ENCODE data around the gene MALSU1. TPM values are rescaled to one million over a fixed set of nuclear protein-coding genes. Genes with fewer than 3 reads are reported as not detected.

The MALSU1 gene
- 73.8 to 98.3 TPM (median 88.2 TPM) in 5 replicates for total RNA-seq (2022; extraction: Qiagen RNA extraction)

DNA sequence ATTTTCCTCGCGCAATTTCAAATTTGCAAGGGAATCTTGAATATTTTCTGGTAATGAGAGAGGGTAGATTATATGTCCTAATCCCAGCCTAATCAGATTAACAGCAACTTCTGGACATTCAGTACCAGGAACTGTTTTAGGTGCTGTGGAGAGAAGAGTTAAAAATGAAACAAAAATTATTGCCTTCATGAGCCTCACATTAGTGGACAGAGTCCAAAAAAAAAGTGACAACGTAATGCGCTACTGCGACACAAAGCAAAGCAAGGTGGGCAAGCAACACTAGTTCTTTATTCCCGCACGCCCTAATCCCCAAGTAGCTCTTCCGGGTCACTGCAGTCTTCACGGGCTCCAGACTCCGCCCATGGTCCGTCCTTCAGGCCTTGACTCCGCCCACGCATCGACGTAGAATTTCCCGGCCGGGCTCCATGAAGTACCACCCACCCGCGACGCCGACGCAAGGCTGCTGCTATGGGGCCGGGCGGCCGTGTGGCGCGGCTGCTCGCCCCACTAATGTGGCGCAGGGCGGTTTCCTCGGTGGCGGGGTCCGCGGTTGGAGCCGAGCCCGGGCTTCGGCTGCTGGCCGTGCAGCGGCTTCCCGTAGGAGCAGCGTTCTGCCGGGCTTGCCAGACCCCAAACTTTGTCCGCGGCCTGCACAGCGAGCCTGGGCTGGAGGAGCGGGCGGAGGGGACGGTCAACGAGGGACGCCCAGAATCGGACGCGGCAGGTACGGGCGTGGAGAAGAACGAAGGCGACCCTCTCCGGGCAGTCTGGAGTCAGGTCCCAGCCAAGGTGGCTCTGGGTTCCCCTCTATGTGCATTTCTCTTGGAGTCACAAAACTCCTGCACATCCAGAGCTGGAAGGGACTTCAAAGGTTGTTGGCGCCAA, at the start of gene MALSU1:
MALSU1 (plus strand) TSS at position 455 of the 885 bp plus-strand sequence; CDS start at position 469, 14 bp downstream.

Other genes starting within 250 kb of the MALSU1 start
- gene KLHL7, start 193.6 kb upstream of the MALSU1 start, total RNA-seq (2022; extraction: Qiagen RNA extraction), result 20.2 to 24.9 TPM (median 22.5 TPM) in 5 replicates
- gene NUP42, start 117.3 kb upstream of the MALSU1 start, total RNA-seq (2022; extraction: Qiagen RNA extraction), result 24.7 to 29.9 TPM (median 26.5 TPM) in 5 replicates
- 2.8 to 4.6 TPM (median 3.4 TPM) in 5 replicates for gene GPNMB, start 52.6 kb upstream of the MALSU1 start, total RNA-seq (2022; extraction: Qiagen RNA extraction)
- gene IGF2BP3, start 171.2 kb downstream of the MALSU1 start, total RNA-seq (2022; extraction: Qiagen RNA extraction), result 27.4 to 38.9 TPM (median 32.5 TPM) in 5 replicates
- gene TRA2A, start 232.6 kb downstream of the MALSU1 start, total RNA-seq (2022; extraction: Qiagen RNA extraction), result 75.6 to 84.8 TPM (median 80.0 TPM) in 5 replicates

All from A549 treated with dexamethasone at 1 μM for 4 hours (cell line).